Erythroblast (primary cell): ENCODE data around the gene COQ10A.

Source experiments
- GATA1 ChIP-seq: IDR thresholded peaks from 2 replicates; pipeline ENCODE4 v1.6.1; 2011; ENCODE audit warnings: low read depth, mild to moderate bottlenecking, control low read depth, low read length, moderate library complexity
- POLR2A ChIP-seq: IDR thresholded peaks from 2 replicates; pipeline ENCODE4 v1.6.1; 2011; ENCODE audit warnings: mild to moderate bottlenecking, low read length

DNA sequence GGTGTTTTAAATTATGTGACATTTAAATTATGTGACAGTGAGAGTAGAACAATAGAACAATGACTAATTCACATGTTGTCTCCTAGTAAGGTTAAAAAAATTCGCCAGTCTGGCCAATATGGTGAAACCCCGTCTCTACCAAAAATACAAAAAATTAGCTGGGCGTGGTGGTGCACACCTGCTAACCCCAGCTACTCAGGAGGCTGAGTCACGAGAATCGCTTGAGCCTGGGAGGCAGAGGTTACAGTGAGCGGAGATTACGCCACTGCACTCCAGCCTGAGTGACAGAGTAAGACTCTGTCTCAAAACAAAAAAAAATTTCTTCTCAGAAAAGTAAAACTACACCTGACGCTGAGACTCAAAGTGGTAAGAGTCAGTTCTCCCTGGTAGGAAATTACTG, 30.7 kb downstream of the COQ10A start:
- TF ChIP-seq POLR2A (no peak), GATA1 (no peak)
